ENCODE results near the gene UGT1A10. TPM values are rescaled to one million over a fixed set of nuclear protein-coding genes. Genes with fewer than 3 reads are reported as not detected.

The UGT1A10 gene
- total RNA-seq, 1 experiment from 2014 or later: not detected

DNA sequence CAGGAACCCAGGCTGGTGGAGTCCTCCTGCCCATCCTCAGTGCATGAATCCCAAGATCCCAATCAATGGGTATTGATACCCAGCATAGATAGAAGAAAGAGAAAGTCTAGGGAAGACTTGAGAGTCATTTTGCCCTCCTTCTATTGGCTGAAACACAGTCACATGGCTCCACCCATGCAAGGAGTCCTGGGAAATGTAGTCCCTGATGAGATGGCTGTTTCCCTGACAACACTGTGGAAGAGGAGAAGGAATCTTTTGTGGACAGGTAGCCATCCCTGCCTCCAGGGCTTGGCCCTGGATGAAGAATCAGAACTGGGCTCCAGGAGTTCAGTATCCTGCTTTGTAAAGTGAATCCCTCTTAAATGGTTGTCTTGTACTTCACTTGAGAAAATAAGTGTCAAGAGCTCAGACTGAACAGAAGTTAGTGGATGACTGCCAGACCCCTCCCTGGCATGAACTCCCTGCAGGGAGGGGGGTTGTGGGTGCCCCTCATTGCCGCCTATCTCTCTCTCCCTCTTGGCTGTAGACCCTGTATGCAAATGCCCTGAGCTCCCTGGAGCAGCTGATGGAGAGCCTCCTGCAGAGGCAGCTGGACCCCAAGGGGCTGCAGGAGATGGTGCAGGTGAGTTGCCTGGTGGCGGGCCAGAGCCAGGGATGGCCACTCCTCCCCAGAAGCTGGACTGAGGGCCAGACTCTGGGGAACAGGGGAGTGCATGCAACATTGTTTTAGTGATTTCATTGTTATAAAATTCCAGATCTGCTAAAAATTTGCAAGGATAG, 178.0 kb downstream of the UGT1A10 start:
- no CpG with 5 or more reads among the region's 2 CpGs for WGBS (ENCODE audit: extremely low coverage, insufficient read length, low lambda C conversion rate)
- no peak overlapping the region for H4K91ac ChIP-seq (ENCODE audit: insufficient read length, low read depth, low read length)
- peak; percentile 34 for DNase-seq

More for the DNA sequence above, 178.0 kb downstream of the UGT1A10 start:
- Histone ChIP-seq H3K9ac (ENCODE audit: extremely low read depth, insufficient read length, low read length) (no peak overlapping the region), H3K4me1 (ENCODE audit: insufficient read depth, low read length) (no peaks in the 10 kb centered on the region), H3K23me2 (ENCODE audit: insufficient read length, low read depth, low read length, poor library complexity, severe bottlenecking) (no peaks in the 10 kb centered on the region), H4K20me1 (ENCODE audit: control insufficient read depth, insufficient read depth, insufficient read length) (no peaks in the 10 kb centered on the region), H2BK12ac (ENCODE audit: insufficient read length, low read depth, low read length) (no peak overlapping the region), H2BK5ac (ENCODE audit: insufficient read length, low read length) (no peak overlapping the region), H2BK20ac (ENCODE audit: low read depth, low read length, poor library complexity, severe bottlenecking) (no peak overlapping the region), H3K27ac (ENCODE audit: insufficient read length, low read depth, low read length) (no peak overlapping the region), H2BK15ac (ENCODE audit: low read depth, low read length) (no peak overlapping the region), H3K79me1 (ENCODE audit: insufficient read depth, low read depth, low read length, poor library complexity, severe bottlenecking) (no peaks in the 10 kb centered on the region), H3K56ac (ENCODE audit: insufficient read length, low read depth, low read length) (no peak overlapping the region), H3K18ac (ENCODE audit: insufficient read length, low read depth, low read length) (no peak overlapping the region), H3K14ac (ENCODE audit: insufficient read depth, low read length) (no peak overlapping the region; the same call in 1 of the 2 replicates), H3K9me3 (ENCODE audit: control insufficient read depth, low read depth, low read length) (no peaks in the 10 kb centered on the region), H2BK120ac (ENCODE audit: low read depth, low read length, poor library complexity, severe bottlenecking) (no peak overlapping the region), H2AK5ac (ENCODE audit: insufficient read length, low read length) (no peak overlapping the region), H4K5ac (ENCODE audit: insufficient read length, low read depth, low read length) (no peak overlapping the region), H3K4ac (ENCODE audit: low read depth, low read length) (no peak overlapping the region), H2AFZ (ENCODE audit: low read length) (no peak overlapping the region), H4K8ac (replicated peaks; ENCODE audit: insufficient read length, low read depth, low read length) (no peak overlapping the region), H3K4me2 (ENCODE audit: insufficient read depth, insufficient read length, low read length) (no peak overlapping the region), H3K23ac (ENCODE audit: insufficient read length, low read depth, low read length) (no peak overlapping the region), H3K79me2 (ENCODE audit: insufficient read depth, low read length) (no peaks in the 10 kb centered on the region), H3K27me3 (ENCODE audit: insufficient read depth, low read length) (no peaks in the 10 kb centered on the region), H3T11ph (ENCODE audit: low read length) (no peak overlapping the region)
- no peak overlapping the region for H3K27ac Mint-ChIP-seq
- H3K27me3 Mint-ChIP-seq (ENCODE audit: low read depth): peaks cover 12% of the 10 kb centered on the region
- H3K9me3 Mint-ChIP-seq: peaks cover 0 to 2% of the 10 kb centered on the region in 2 experiments; a peak in 1 of 5 replicates
- no peaks in the 10 kb centered on the region for H3K4me1 Mint-ChIP-seq
- no peak for TF ChIP-seq CTCF (conservative IDR thresholded peaks at IDR 0.05)
- H3K4me3 Mint-ChIP-seq: no peak overlapping the region
- H3K36me3 Mint-ChIP-seq (ENCODE audit: insufficient read depth in 1 of 3, low read depth in 3 of 3): no peaks in the 10 kb centered on the region
